OCI-LY7 (cell line): ENCODE data around the gene GNA15.

Experiments
- CTCF ChIP-seq: fragments of 200-600 bp; sonication (generic); conservative IDR thresholded peaks from 2 replicates; pipeline ENCODE4 v1.5.1; 2014; ENCODE audit warnings: mild to moderate bottlenecking, antibody characterized with exemption, low read length, moderate library complexity, mixed read lengths
- EZH2phosphoT487 ChIP-seq: fragments of 200-600 bp; sonication (generic); IDR thresholded peaks from 2 replicates; pipeline ENCODE4 v1.6.1; 2018; ENCODE audit warnings: low read depth, borderline replicate concordance, mild to moderate bottlenecking, mixed run types, antibody characterized with exemption, low read length, moderate library complexity, mixed read lengths

- TF ChIP-seq CTCF (no peak), EZH2phosphoT487 (no peak)
Observed at GRCh38 chr19:3192228-3192635, 56.4 kb downstream of the GNA15 start.
